Tongue (tissue), 3 donors: Measurements from ENCODE around the gene SNCG. TPM values are rescaled to one million over a fixed set of nuclear protein-coding genes. Genes with fewer than 3 reads are reported as not detected.
"Not testable (repeated sequence)": the region's sequence is repeated elsewhere in the genome, so short reads cannot be mapped to it uniquely, and the experiment has no call there.

ENCODE experiments used
- DNase-seq: peaks from one replicate; pipeline ENCODE4 v3.0.0-alpha.2; 2015
- small RNA-seq: library from RNA; depleted of rRNA; stranded (forward); fragments of <200 nt; gene quantifications from one replicate; pipeline ENCODE3, GENCODE V24; 2014; ENCODE audit warnings: low replicate concordance
- total RNA-seq: library from RNA; depleted of rRNA; stranded (reverse); fragments of >200 nt; gene quantifications from one replicate; pipeline ENCODE4 v1.2.3, GENCODE V29; 2014

Gene SNCG
- total RNA-seq, 1 donor from 2014 or later = 1.6 TPM

GRCh38 chr10:86978457-86978856 lies 20.1 kb downstream of the SNCG start:
- not testable (repeated sequence) for DNase-seq

GRCh38 chr10:86979296-86979818 lies 21.0 kb downstream of the SNCG start:
- no peak for DNase-seq

- DNase-seq = peak; percentile 63
These were observed 21.6 kb downstream of the SNCG start for GRCh38 chr10:86979977-86980448.

DNA sequence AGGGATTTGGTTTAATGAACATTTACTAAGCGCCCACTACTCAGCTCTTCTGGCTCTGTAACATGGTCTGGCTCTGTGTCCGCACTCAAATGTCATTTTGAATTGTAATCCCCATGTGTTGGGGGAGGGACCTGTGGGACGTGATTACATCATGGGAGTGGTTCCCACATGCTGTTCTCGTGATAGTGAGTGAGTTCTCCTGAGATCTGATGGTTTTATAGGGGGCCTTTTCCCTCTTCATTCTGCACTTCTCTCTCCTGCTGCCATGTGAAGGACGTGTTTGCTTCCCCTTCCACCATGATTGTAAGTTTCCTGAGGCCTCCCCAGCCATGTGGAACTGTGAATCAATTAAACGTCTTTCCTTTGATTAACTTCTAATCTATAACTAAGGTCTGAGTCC lies 22.6 kb downstream of the SNCG start:
- not testable (repeated sequence) for DNase-seq

GRCh38 chr10:86981716-86982115 lies 23.3 kb downstream of the SNCG start:
- no peak for DNase-seq

- not testable (repeated sequence) for DNase-seq
These were observed 26.1 kb downstream of the SNCG start for GRCh38 chr10:86984498-86984897.

GRCh38 chr10:86988520-86988919 lies 30.1 kb downstream of the SNCG start:
- no peak for DNase-seq

DNA sequence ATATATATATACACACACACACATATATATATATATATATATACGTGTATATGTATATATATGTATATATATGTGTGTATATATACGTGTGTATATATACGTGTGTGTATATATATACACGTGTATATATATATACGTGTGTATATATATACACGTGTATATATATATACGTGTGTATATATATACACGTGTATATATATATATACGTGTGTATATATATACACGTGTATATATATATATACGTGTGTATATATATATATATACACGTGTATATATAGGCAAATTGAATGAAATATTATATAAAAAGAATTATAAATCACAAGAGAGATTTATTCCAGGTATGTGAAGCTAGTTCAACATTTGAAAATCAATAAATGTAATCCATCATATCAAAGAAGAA lies 33.0 kb downstream of the SNCG start:
- DNase-seq = not testable (repeated sequence)

- DNase-seq = no peak
These were observed 34.1 kb downstream of the SNCG start for GRCh38 chr10:86992456-86992855.

DNA sequence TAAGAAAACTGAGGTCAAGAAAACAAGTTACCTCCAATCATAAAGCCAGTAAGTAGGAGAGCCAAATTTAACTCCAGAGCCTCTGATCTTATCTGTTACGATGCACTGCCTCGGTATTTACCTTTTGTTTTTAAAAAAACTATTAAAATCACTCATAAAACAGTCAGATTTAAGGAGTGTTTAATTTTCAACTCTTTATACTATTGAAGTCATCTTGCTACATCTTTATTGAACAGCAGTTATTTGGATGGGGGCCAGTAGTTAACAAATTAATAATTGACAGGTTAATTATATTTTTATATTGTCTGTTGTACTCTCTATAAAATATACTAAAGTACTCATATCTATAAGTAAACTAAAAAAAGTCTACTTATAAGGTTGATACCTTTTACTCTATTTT lies 34.5 kb downstream of the SNCG start:
- DNase-seq = no peak

GRCh38 chr10:86999802-87000403 lies 41.5 kb downstream of the SNCG start:
- DNase-seq = not testable (repeated sequence)

- no peak for DNase-seq
These were observed 42.1 kb downstream of the SNCG start for GRCh38 chr10:87000491-87000890.

- not testable (repeated sequence) for DNase-seq
These were observed 48.7 kb downstream of the SNCG start for GRCh38 chr10:87007124-87007523.

GRCh38 chr10:87007674-87008073 lies 49.3 kb downstream of the SNCG start:
- DNase-seq = not testable (repeated sequence)

DNA sequence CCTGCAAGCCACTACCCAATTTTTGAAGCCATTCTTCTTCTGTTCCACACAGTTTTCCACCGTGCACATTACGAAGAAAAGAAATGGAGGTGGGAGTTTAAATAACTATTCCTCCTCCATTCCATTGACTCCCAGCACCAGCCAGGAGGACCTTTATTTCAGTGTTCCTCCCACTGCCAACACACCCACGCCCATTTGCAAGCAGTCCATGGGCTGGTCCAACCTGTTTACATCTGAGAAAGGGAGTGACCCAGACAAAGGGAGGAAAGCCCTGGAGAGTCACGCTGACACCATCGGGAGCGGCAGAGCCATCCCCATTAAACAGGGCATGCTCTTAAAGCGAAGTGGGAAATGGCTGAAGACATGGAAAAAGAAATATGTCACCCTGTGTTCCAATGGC lies 49.9 kb downstream of the SNCG start:
- not testable (repeated sequence) for DNase-seq

GRCh38 chr10:87009134-87009696 lies 50.8 kb downstream of the SNCG start:
- not testable (repeated sequence) for DNase-seq

Small RNA genes within 50 kb of the gene (small RNA-seq; reads per million reads assigned to genes)
- not detected for gene BMS1P3

Other genes starting within 250 kb of the SNCG start
- 102 TPM for gene BMPR1A, start 202.0 kb upstream of the SNCG start, total RNA-seq
- 53.6 TPM for gene MMRN2, start 984 bp upstream of the SNCG start, total RNA-seq
- 13.2 TPM for gene ADIRF, start 9.9 kb downstream of the SNCG start, total RNA-seq
- gene FAM25A, start 61.7 kb downstream of the SNCG start, total RNA-seq = 25.8 TPM
- 144 TPM for gene GLUD1, start 136.2 kb downstream of the SNCG start, total RNA-seq
- 40.9 TPM for gene SHLD2, start 136.6 kb downstream of the SNCG start, total RNA-seq